IPS DF 4.7 (cell line): ENCODE data around the gene IZUMO4.
"Not testable (repeated sequence)": the region's sequence is repeated elsewhere in the genome, so short reads cannot be mapped to it uniquely, and the experiment has no call there.

Experiments
- DNase-seq: peaks from one replicate; pipeline ENCODE4 v3.0.0-alpha.2; 2013; ENCODE audit warnings: low spot score; ENCODE audit errors: extremely low read depth

IZUMO4 gene

GRCh38 chr19:2122251-2122650, 25.5 kb downstream of the IZUMO4 start:
- no peak for DNase-seq

- DNase-seq = no peak
Measured at GRCh38 chr19:2122982-2123381, 26.3 kb downstream of the IZUMO4 start.

GRCh38 chr19:2123682-2124387, 27.1 kb downstream of the IZUMO4 start:
- DNase-seq = peak; percentile 2

GRCh38 chr19:2126879-2127518, 30.3 kb downstream of the IZUMO4 start:
- DNase-seq = no peak

DNA sequence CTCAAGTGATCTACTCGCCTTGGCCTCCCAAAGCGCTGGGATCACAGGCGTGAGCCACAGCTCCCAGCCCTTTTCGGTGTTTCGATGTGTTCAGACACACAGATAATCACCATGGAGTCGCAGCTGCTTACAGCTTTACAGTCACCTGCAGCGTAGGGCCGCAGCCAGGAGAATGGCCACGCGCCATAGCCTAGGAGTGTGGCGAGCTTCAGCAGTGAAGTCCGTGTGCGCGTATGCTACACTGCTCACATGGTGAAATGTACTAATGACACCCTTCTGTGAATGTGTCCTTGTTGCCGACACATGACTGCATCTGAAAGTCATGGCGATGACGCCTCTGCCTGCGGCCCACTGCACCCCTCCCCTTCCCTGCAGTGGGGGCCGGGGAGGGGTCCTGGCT, 31.0 kb downstream of the IZUMO4 start:
- DNase-seq = no peak

DNA sequence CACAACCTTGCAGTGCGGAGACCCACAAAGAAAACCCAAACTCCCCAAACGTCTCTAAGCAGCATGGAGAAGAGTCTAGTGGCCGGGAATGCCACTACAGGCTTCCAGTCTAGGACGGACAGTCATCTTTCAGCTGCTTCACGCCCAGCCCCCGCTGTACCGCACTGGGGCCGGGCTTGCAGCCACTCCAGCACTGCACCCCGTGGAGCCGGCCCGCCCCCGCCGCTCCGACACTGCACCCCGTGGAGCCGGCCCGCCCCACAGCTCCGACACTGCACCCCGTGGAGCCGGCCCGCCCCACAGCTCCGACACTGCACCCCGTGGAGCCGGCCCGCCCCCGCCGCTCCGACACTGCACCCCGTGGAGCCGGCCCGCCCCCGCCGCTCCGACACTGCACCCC, 31.5 kb downstream of the IZUMO4 start:
- not testable (repeated sequence) for DNase-seq

DNA sequence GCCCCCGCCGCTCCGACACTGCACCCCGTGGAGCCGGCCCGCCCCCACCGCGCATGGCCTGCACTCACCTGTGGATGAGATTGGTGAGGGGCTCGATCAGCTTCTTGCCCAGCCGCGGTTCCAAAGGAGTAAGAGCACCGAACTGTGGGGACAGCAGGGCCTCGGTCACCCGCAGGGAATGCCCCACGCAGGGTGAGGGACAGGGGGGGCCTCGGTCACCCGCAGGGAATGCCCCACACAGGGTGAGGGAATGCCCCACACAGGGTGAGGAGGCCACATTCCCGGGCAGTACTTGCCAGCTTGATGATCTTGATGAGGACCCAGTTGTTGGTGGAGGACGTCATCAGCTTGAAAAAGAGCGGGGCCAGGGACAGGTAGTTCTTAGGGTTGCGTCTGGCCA, 32.3 kb downstream of the IZUMO4 start:
- no peak for DNase-seq

DNA sequence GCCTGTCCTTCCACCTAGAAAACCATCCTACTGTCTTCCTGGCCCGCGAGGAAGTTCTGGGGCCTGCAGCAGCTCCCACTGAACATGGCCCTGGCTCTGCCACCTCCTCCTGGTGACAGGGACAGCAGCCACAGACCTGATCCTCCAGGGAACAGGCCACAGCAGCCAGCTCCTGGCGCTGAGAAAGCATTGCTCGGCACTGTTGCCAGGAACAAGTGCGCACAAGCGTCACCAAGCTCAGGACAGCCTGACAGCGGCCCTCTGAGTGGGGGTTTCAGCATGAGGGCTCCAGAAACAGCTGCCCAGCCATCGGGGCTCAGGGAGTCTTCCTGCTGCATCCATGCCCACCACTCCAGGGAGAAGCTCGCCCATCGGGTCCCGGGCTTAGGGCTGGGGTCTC, 32.8 kb downstream of the IZUMO4 start:
- no peak for DNase-seq

DNA sequence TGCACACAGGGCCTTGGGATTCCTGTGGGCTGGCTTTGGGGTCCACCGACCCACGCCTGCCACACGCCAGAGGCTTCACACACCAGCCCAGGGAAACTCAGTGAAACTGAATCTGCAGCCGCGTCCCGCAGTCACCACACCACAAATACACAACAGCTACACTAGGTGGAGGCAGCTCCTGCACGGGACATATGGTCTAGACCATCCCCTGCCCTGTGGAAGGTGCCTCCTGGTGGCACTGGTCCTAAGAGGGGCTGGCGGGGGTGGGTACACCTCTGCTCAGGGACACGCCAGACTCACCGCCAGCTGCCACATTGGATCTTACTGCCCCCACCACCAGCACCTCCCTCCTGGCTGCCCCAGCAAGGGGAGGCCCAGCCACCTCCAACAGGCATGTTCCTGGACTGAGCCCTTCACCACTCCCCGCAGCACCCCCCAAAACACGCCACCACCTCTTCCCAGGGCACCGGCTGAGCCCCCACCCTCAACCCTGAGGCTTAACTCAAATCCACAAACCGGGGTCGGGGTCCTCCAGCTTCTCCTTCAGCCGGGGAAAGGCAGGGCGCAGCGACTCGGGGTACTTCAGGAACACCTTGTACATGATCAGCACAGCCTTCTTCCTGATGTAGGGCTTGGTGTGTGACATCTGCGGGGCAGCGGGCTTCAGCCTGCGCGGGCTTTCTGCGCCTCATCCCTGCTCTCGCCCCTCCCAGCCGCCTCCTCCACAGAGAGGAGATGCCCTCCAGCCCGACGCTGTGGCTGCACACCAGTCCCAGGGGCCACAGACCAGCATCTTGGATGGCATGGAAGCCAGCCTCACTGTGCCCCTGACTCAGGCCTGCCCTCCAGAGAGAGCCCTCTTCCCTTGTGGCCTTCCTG, 33.4 kb downstream of the IZUMO4 start:
- DNase-seq = no peak

- DNase-seq = not testable (repeated sequence)
Measured at GRCh38 chr19:2131012-2131975, 34.6 kb downstream of the IZUMO4 start.

- DNase-seq = no peak
Measured at GRCh38 chr19:2132191-2132590, 35.5 kb downstream of the IZUMO4 start.

- DNase-seq = no peak
Measured at GRCh38 chr19:2132731-2133490, 36.2 kb downstream of the IZUMO4 start.

DNA sequence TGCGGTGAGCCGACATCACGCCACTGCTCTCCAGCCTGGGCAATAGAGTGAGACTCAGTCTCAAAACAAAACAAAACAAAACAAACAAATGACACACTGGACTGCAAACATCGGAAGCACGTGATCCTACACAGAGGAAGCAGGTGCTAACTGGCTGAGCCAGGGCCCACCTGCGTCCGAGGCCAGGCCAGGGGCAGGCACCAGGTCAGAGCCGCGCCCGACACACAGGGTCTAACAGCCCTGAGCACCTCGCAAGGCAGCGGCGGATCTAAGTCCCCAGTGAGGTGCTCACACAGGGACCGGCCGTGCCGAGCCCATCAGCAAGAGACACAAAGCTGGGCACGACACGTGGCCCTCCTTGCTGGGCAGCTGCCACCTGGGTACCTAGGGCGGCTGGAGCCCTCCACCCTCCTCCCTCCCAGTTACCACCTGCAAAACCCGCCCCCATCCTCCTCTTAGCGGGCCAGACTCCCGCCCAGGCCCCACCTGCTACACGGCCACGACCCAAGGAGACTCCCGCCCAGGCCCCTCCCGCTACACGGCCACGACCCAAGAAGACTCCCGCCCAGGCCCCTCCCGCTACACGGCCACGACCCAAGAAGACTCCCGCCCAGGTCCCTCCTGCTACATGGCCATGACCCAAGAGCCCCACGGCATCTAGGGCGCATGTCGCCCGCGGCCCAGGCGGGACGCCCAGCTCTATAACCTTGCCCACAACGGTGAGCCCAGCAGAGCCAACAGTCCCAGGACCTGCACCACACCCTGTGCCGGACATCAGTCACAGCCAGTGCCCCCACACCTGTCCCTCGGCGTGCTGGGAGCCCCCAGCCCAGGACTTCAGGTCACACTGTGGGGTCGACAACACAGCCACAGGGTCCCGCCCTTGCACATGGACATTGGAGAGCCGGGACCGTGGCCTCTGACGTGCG, 39.0 kb downstream of the IZUMO4 start:
- DNase-seq = no peak

DNA sequence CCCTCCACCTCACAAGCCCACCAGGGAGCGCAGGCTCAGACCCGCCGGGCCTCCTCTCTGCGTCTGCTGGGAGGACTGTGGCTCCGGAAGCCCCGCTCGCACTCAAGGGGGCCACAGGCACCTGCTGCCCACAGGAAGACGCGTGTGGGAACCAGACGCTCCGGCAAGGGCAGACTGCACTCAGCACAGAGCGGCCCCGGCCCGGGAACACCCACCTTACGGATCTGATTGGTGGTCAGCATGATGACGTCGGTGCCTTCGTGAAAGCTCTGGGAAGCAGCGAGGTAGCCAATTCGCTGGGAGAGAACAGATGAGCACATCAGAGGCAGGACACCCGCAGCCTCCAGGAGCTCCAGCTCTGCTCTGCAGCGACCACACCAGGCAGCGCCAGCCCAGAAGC, 40.1 kb downstream of the IZUMO4 start:
- no peak for DNase-seq

GRCh38 chr19:2138061-2138728, 41.5 kb downstream of the IZUMO4 start:
- DNase-seq = no peak

GRCh38 chr19:2139385-2140137, 42.8 kb downstream of the IZUMO4 start:
- DNase-seq = no peak

- no peak for DNase-seq
Measured at GRCh38 chr19:2140138-2140569, 43.4 kb downstream of the IZUMO4 start.
